ENCODE measurements around the gene PLIN1.

Gene PLIN1

GRCh38 chr15:89672221-89673164 is 6.7 kb downstream of the PLIN1 start:
- DNase-seq: peak; percentile 46

GRCh38 chr15:89671687-89672086 is 7.5 kb downstream of the PLIN1 start:
- no peak for DNase-seq

GRCh38 chr15:89670971-89671560 is 8.1 kb downstream of the PLIN1 start:
- no peak for DNase-seq

GRCh38 chr15:89669941-89670340 is 9.2 kb downstream of the PLIN1 start:
- no peak for DNase-seq

GRCh38 chr15:89669309-89669865 is 9.8 kb downstream of the PLIN1 start:
- DNase-seq: no peak

- no peak for DNase-seq
Observed at GRCh38 chr15:89668171-89668570, 11.0 kb downstream of the PLIN1 start.

GRCh38 chr15:89667706-89667960 is 11.5 kb downstream of the PLIN1 start:
- no peak for DNase-seq

GRCh38 chr15:89666858-89667705 is 12.1 kb downstream of the PLIN1 start:
- DNase-seq: no peak

GRCh38 chr15:89666184-89666857 is 12.8 kb downstream of the PLIN1 start:
- no peak for DNase-seq

GRCh38 chr15:89665449-89666181 is 13.6 kb downstream of the PLIN1 start:
- peak; percentile 72 for DNase-seq

- no peak for DNase-seq
Observed at GRCh38 chr15:89664441-89665350, 14.5 kb downstream of the PLIN1 start.

GRCh38 chr15:89662893-89663626 is 16.1 kb downstream of the PLIN1 start:
- DNase-seq: peak; percentile 93

GRCh38 chr15:89660556-89660955 is 18.6 kb downstream of the PLIN1 start:
- no peak for DNase-seq

GRCh38 chr15:89659295-89659694 is 19.9 kb downstream of the PLIN1 start:
- no peak for DNase-seq

GRCh38 chr15:89657686-89658200 is 21.4 kb downstream of the PLIN1 start:
- no peak for DNase-seq

GRCh38 chr15:89656116-89656815 is 22.9 kb downstream of the PLIN1 start:
- DNase-seq: no peak

GRCh38 chr15:89654847-89655805 is 24.0 kb downstream of the PLIN1 start, which contains the start of gene KIF7:
Gene KIF7, minus strand, starts transcription at chr15:89655467. Its CDS starts 2,537 bp downstream, at chr15:89652930.
- peak; percentile 58 for DNase-seq
